ENCODE results near the gene GRIK2. TPM values are rescaled to one million over a fixed set of nuclear protein-coding genes. Genes with fewer than 3 reads are reported as not detected.

Gene GRIK2
- total and polyA plus RNA-seq, 2 donors (not counting 3 experiments of a cell fraction or from before 2014, with no cell fraction given) = not detected

GRCh38 chr6:101439790-101440189 lies 46.3 kb downstream of the GRIK2 start:
- Histone ChIP-seq H3K36me3 (ENCODE audit: control insufficient read depth in 2 of 2, extremely low read depth in 1 of 2, insufficient read depth in 2 of 2, low read length in 2 of 2) (no peaks in the 10 kb centered on the region), H3K27ac (ENCODE audit: insufficient read depth, low read depth, low read length) (no peak overlapping the region), H3K9me3 (replicated peaks; ENCODE audit: control insufficient read depth, insufficient read depth, low read length) (peaks cover 1% of the 10 kb centered on the region), H3K4me1 (ENCODE audit: control insufficient read depth, extremely low read depth, insufficient read depth, low read length) (no peaks in the 10 kb centered on the region), H3K9ac (replicated peaks; ENCODE audit: extremely low read depth, insufficient read depth, low read length) (no peak overlapping the region), H3K9me1 (replicated peaks; ENCODE audit: control insufficient read depth, extremely low read depth, insufficient read depth, low read length) (no peaks in the 10 kb centered on the region), H4K20me1 (replicated peaks; ENCODE audit: control insufficient read depth, extremely low read depth, insufficient read depth, low read length) (no peaks in the 10 kb centered on the region), H3K4me3 (replicated peaks in 1 of 3; ENCODE audit: insufficient read depth in 1 of 3, low read depth in 1 of 3, low read length in 3 of 3) (no peak overlapping the region), H3K27me3 (ENCODE audit: control insufficient read depth in 2 of 2, insufficient read depth in 2 of 2, low read length in 2 of 2) (no peaks in the 10 kb centered on the region), H3K4me2 (ENCODE audit: insufficient read depth, low read length) (no peak overlapping the region), H2AFZ (ENCODE audit: low read depth, low read length) (no peak overlapping the region), H3K79me2 (ENCODE audit: control insufficient read depth, insufficient read depth, low read length) (no peaks in the 10 kb centered on the region)
- BruUV-seq (replicated peaks) = no TSS peak
- intact Hi-C loops (cut with micrococcal nuclease) = no loop called here
- ChIA-PET CTCF (no interaction called here), POLR2A (no interaction called here)
- no peak for FAIRE-seq
- DNase-seq (ENCODE audit: low read depth, low spot score) = no peak
- dilution Hi-C loops (cut with MboI; ENCODE audit: extremely low pct_ligation_motif_present, low sequenced_read_pairs) = no loop called here
- TF ChIP-seq MYC (IDR thresholded peaks at IDR 0.05; ENCODE audit: low read depth, low read length) (no peak), EZH2 (IDR thresholded peaks at IDR 0.05; ENCODE audit: borderline replicate concordance, low read depth, low read length, severe bottlenecking) (no peak), CTCF (IDR thresholded peaks at IDR 0.05; ENCODE audit: extremely low read depth in 1 of 2, insufficient read depth in 1 of 2, low read depth in 1 of 2, low read length in 2 of 2) (no peak), MAX (IDR thresholded peaks at IDR 0.05; ENCODE audit: insufficient read depth, insufficient read length) (no peak), POLR2AphosphoS5 (IDR thresholded peaks at IDR 0.05; ENCODE audit: insufficient read depth, low read depth, low read length) (no peak), GATA2 (IDR thresholded peaks at IDR 0.05; ENCODE audit: insufficient read depth, insufficient read length, low read depth, low read length) (no peak), POLR2A (IDR thresholded peaks at IDR 0.05; ENCODE audit: low read depth, low read length) (no peak), FOS (IDR thresholded peaks at IDR 0.05; ENCODE audit: borderline replicate concordance, insufficient read depth, low read length) (no peak), JUN (IDR thresholded peaks at IDR 0.05; ENCODE audit: borderline replicate concordance, insufficient read depth, insufficient read length, low read depth) (no peak)

All from endothelial cell of umbilical vein (primary cell).